Pulmonary artery endothelial cell (primary cell): ENCODE measurements around the gene VMP1. TPM values are rescaled to one million over a fixed set of nuclear protein-coding genes. Genes with fewer than 3 reads are reported as not detected.
"Not testable (repeated sequence)": the region's sequence is repeated elsewhere in the genome, so short reads cannot be mapped to it uniquely, and the experiment has no call there.

Experiments
- DNase-seq: peaks from one replicate; pipeline ENCODE4 v3.0.0-alpha.2; 2011; ENCODE audit warnings: low read depth, low spot score
- total RNA-seq: library from RNA; depleted of rRNA; stranded (reverse); fragments of >200 nt; gene quantifications from 2 replicates; pipeline ENCODE4 v1.2.3, GENCODE V29; 2014

The VMP1 gene
- total RNA-seq, 1 donor from 2014 or later: 132 TPM

- no peak for DNase-seq
These were observed 69.1 kb downstream of the VMP1 start for GRCh38 chr17:59776577-59776976.

- DNase-seq: no peak
These were observed 69.6 kb downstream of the VMP1 start for GRCh38 chr17:59777033-59777432.

GRCh38 chr17:59778996-59779395 is 71.5 kb downstream of the VMP1 start:
- DNase-seq: no peak

DNA sequence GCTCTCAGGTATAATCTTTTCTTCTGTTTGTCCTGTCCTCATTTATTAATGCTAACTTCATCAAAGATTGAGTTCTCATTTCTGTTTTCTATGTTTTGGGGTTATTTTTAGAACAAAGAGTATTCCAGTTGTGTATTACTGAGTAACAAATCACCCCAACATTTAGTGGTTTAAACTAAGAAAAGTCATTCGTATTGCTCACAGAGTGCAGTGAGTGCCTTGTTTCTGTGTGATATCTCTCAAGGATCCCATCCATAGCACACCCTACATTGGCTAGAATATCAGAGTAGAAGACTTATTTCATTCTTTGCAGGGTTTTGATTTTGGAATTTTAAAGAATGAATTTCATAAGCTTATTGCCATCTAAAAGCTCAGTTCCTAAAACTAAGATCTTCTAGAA is 72.1 kb downstream of the VMP1 start:
- DNase-seq: no peak

DNA sequence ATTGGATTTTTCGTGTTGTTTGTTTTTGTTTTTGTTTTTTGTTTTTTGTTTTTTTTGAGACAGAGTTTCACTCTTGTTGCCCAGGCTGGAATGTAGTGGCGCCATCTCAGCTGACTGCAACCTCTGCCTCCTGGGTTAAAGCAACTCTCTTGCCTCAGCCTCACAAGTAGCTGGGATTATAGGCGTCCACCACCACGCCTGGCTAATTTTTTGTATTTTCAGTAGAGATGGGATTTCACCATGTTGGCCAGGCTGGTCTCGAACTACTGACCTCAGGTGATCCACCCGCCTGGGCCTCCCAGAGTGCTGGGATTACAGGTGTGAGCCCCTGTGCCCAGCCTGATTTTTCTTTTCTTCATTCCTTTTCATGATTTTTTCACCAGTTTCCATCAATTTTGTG is 73.1 kb downstream of the VMP1 start:
- not testable (repeated sequence) for DNase-seq

- no peak for DNase-seq
These were observed 76.0 kb downstream of the VMP1 start for GRCh38 chr17:59783221-59784047.

GRCh38 chr17:59785091-59785799 is 77.8 kb downstream of the VMP1 start:
- DNase-seq: no peak

- no peak for DNase-seq
These were observed 78.7 kb downstream of the VMP1 start for GRCh38 chr17:59786213-59786535.

DNA sequence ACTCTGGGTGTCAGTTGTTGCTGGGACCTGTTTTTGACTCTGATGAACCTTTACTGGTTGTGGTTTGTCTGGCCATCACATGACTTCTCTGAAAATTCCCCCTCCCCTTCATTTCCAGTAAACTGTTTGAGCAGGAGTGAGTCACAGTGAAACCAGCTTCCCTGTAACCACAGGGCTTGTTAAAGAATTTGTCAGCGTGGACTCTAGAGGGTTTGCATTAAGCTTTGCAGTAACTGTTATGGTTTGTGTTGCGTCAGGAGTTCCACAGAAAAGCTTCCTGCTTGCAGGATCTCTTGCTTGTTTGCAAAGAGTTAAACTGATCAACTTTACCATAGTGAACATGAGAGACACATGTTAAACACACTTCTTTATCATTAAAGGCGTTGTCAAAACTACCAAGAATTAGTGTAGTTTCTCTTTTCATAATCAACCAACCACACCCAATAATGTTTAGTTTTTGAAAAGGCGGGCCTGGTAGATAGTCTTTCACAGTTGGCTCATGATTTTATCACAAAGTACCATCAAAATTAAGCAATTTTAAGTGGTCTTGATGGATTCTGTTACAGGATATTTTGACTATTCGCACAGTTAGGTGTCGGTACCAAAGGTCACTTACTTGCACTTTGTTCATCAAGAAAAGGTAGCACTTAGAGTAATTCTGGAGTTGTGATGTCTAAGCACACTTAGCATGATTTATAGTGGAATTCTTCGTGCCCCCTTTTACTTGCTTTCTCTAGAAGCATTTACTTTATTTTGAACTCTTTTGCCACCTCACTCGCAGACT is 79.3 kb downstream of the VMP1 start:
- DNase-seq: peak; percentile 99

- not testable (repeated sequence) for DNase-seq
These were observed 82.4 kb downstream of the VMP1 start for GRCh38 chr17:59789849-59790248.

- DNase-seq: not testable (repeated sequence)
These were observed 83.0 kb downstream of the VMP1 start for GRCh38 chr17:59790418-59790817.

DNA sequence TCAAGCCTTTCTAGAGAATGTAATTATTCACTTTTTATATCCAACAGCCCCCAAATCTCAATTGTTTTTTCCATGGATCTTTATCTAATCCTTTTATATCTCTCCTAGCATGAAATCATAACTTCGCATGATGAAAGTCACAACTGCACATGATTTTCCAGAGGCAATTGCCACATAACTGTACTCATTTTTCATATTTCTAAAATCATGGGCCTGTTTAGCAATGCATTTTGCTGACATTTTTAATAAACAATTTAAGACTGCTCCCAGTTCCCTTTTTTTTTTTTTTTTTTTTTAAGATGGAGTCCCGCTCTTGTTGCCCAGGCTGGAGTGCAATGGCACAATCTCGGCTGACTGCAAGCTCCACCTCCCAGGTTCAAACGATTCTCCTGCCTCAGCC is 83.5 kb downstream of the VMP1 start:
- DNase-seq: no peak

- DNase-seq: peak; percentile 82
These were observed 84.4 kb downstream of the VMP1 start for GRCh38 chr17:59791603-59792457.

DNA sequence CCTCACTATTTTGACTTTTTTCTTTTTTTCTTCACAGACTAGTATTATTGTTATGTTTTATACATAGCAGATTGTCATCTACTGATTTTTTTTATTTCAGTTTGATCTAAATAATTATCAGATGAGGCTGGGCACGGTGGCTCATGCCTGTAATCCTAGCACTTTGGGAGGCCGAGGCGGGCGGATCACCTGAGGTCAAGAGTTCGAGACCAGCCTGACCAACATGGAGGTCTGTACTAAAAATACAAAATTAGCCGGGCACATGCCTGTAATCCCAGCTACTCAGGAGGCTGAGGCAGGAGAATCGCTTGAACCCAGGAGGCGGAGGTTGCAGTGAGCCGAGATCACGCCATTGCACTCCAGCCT is 85.0 kb downstream of the VMP1 start:
- not testable (repeated sequence) for DNase-seq

- no peak for DNase-seq
These were observed 85.8 kb downstream of the VMP1 start for GRCh38 chr17:59793205-59793604.

- DNase-seq: no peak
These were observed 88.7 kb downstream of the VMP1 start for GRCh38 chr17:59796138-59796537.

DNA sequence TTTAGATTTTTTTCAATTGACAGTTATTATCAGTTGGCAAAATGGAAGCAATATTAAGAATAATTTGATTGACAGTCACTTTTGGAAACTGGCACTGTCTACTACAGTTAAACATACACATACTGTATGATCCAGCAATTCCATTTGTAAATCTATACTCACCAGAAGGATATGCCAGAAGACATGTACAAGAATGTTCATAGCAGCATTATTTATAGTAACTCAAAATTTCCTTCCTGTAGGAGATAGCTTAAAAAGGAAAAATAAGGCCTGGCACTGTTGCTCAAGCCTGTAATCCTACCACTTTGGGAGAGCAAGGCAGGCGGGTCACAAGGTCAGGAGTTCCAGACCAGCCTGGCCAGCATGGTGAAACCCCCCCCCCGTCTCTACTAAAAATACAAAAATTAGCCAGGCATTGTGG is 89.3 kb downstream of the VMP1 start:
- DNase-seq: no peak

DNA sequence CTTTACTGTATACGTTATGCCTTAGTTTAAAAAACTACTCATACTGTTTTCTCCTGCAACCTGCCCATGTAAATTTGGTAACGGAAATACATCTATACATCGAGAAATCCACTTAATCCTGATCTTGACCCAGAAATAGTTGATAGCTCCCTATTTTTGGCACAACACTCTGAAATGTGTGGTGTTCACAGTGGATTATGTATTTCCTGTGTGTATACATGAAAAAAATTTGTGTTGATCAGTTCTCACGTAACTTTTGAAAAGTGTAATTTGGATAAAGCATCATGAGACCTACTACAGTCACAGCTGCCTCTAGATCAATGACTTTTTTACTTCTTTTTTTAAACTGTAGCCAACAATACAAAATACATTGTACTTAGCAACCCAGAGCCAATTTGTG is 90.7 kb downstream of the VMP1 start:
- no peak for DNase-seq

DNA sequence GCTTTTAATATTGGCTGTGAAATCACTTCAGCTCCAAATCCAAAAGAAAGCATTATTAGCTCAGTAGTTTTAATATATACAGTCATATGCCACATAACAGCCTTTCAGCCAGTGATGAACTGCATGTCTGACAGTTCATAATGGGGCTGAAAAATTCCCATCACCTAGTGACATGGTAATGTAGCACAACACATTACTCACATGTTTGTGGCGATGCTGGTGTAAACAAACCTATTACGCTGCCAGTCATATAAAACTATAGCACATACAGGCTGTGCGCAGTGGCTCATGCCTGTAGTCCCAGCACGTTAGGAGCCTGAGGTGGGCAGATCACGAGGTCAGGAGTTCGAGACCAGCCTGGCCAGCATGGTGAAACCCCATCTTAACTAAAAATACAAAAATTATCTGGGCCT is 93.1 kb downstream of the VMP1 start:
- no peak for DNase-seq

GRCh38 chr17:59802160-59802559 is 94.7 kb downstream of the VMP1 start:
- no peak for DNase-seq

DNA sequence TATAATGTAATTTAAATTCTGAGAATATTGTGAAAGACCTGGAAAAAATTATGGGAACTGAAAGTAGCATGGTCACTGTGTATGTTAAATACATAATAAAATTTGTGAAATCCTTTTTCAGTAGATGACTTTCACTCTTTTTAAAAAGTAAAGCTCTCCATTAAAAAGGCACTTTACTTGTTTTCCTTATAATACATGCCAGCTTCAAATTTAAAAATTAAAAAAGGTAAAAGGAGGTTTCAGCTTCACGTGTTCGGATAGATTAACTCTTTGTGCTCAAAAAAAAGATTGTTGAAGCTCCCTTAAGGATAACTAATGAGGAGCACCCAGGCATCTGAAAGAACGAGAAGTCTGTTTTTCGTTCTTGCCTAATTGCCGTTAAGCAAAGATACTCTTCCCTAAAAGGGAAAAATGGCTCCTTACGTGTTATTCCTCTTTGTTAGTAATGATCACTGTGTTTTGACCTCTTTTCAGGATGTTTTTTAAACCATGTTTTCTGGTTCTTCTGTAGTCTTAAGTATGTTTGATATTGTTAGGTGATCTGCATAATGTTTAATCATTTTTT is 97.5 kb downstream of the VMP1 start:
- DNase-seq: no peak
